HL-60 (cell line): ENCODE results near the gene PHETA2.

Source experiments
- CTCF ChIP-seq: IDR thresholded peaks from one replicate; pipeline ENCODE4 v1.5.1; 2011; ENCODE audit warnings: low read length, control low read depth, inconsistent platforms; ENCODE audit not compliant: insufficient read depth
- GABPA ChIP-seq: IDR thresholded peaks from 2 replicates; pipeline ENCODE4 v1.6.1; 2012; ENCODE audit warnings: low read depth
- POLR2AphosphoS5 ChIP-seq: IDR thresholded peaks from 2 replicates; pipeline ENCODE4 v1.6.1; 2012; ENCODE audit warnings: low read depth
- REST ChIP-seq: IDR thresholded peaks from 2 replicates; pipeline ENCODE4 v1.6.1; 2012; ENCODE audit warnings: low read depth; ENCODE audit not compliant: insufficient replicate concordance
- SPI1 ChIP-seq: IDR thresholded peaks from 2 replicates; pipeline ENCODE4 v1.6.1; 2012; ENCODE audit warnings: low read depth, mild to moderate bottlenecking, borderline replicate concordance

GRCh38 chr22:42060489-42060888 lies 13.6 kb upstream of the PHETA2 start:
- TF ChIP-seq CTCF: no peak
- TF ChIP-seq POLR2AphosphoS5: no peak
- no peak for TF ChIP-seq SPI1
- TF ChIP-seq GABPA: no peak
- TF ChIP-seq REST: no peak
